SK-N-SH (cell line): ENCODE measurements around the gene STAC3. TPM values are rescaled to one million over a fixed set of nuclear protein-coding genes. Genes with fewer than 3 reads are reported as not detected.

Source experiments
- CTCF ChIA-PET: fragments of 300-600, 350-600 bp; formaldehyde crosslinking; extraction: SDS; loops from one replicate; lab custom pipeline; 2021; lab: Yijun Ruan, JAX
- POLR2A ChIA-PET: fragments of 350-600 bp; sonication (Branson Sonifier 250); formaldehyde crosslinking; extraction: SDS; loops from one replicate; lab custom pipeline; 2020; ENCODE audit warnings: antibody characterized with exemption, inconsistent platforms; lab: Yijun Ruan, JAX
- DNase-seq: peaks from one replicate; pipeline ENCODE4 v3.0.0; 2012
- H2AFZ ChIP-seq: fragments of 200-600 bp; sonication (generic); 2 replicates; pipeline ENCODE4 v1.8.1; 2016; ENCODE audit warnings: antibody characterized with exemption, mild to moderate bottlenecking, low read depth
- H3F3A ChIP-seq: fragments of 200-600 bp; sonication (generic); replicated peaks from 2 replicates; pipeline ENCODE3; 2016; ENCODE audit warnings: antibody characterized with exemption, mild to moderate bottlenecking; ENCODE audit not compliant: insufficient read depth
- H3K27ac ChIP-seq, 2 experiments: fragments of 200-500 bp in 1 of 2; fragments of 200-600 bp in 1 of 2; sonication (Bioruptor generic) in 1 of 2; sonication (generic), shearing (Covaris generic) in 1 of 2; 2 replicates each; pipeline versions ENCODE4 v1.5.1 to v1.6.1; 2014 to 2016; ENCODE audit warnings: low read depth in 2 of 2, inconsistent platforms in 1 of 2, low read length in 1 of 2, mild to moderate bottlenecking in 1 of 2, mixed read lengths in 1 of 2
- H3K27me3 ChIP-seq: fragments of 200-600 bp; sonication (generic), shearing (Covaris generic); 2 replicates; pipeline ENCODE4 v1.6.1; 2016; ENCODE audit warnings: mixed run types; ENCODE audit not compliant: insufficient read depth
- H3K36me3 ChIP-seq, 2 experiments: fragments of 200-500 bp in 1 of 2; fragments of 200-600 bp in 1 of 2; sonication (Bioruptor generic) in 1 of 2; sonication (generic) in 1 of 2; replicated peaks in 1 of 2; 2 replicates each; pipeline versions ENCODE3 to v1.5.1; 2014 to 2016; ENCODE audit warnings: low read length in 1 of 2, mild to moderate bottlenecking in 1 of 2; ENCODE audit not compliant: insufficient read depth in 2 of 2, control insufficient read depth in 1 of 2
- H3K4me1 ChIP-seq, 2 experiments: fragments of 200-500 bp in 1 of 2; fragments of 200-600 bp in 1 of 2; sonication (Bioruptor generic) in 1 of 2; sonication (generic), shearing (Covaris generic) in 1 of 2; 2 replicates each; pipeline versions ENCODE4 v1.5.1 to v1.6.1; 2014 to 2016; ENCODE audit warnings: low read depth in 1 of 2, low read length in 1 of 2, mixed run types in 1 of 2; ENCODE audit not compliant: insufficient read depth in 2 of 2, control insufficient read depth in 1 of 2
- H3K4me2 ChIP-seq: fragments of 200-600 bp; sonication (generic), shearing (Covaris generic); 2 replicates; pipeline ENCODE4 v1.6.1; 2017; ENCODE audit warnings: mixed run types
- H3K4me3 ChIP-seq, 2 experiments: fragments of 200-500 bp in 1 of 2; fragments of 200-600 bp in 1 of 2; sonication (Bioruptor generic) in 1 of 2; sonication (generic), shearing (Covaris generic) in 1 of 2; 2 replicates each; pipeline versions ENCODE4 v1.5.1 to v1.8.1; 2014 to 2016; ENCODE audit warnings: low read depth in 2 of 2, inconsistent platforms in 1 of 2, low read length in 1 of 2, mild to moderate bottlenecking in 1 of 2, mixed read lengths in 1 of 2, moderate library complexity in 1 of 2
- H3K79me2 ChIP-seq: fragments of 200-600 bp; sonication (generic); 2 replicates; pipeline ENCODE4 v1.8.1; 2017; ENCODE audit warnings: mild to moderate bottlenecking; ENCODE audit not compliant: insufficient read depth
- H3K9ac ChIP-seq: fragments of 200-600 bp; sonication (generic); 2 replicates; pipeline ENCODE4 v1.6.1; 2017; ENCODE audit warnings: mixed run types
- H3K9me2 ChIP-seq: fragments of 200-600 bp; sonication (generic); 2 replicates; pipeline ENCODE4 v1.6.1; 2017; ENCODE audit warnings: mixed run types
- H3K9me3 ChIP-seq: fragments of 200-600 bp; sonication (generic); 2 replicates; pipeline ENCODE4 v1.6.1; 2017; ENCODE audit warnings: mixed run types, mild to moderate bottlenecking, moderate library complexity
- H4K20me1 ChIP-seq: fragments of 200-600 bp; sonication (generic); 2 replicates; pipeline ENCODE4 v1.6.1; 2017; ENCODE audit warnings: mild to moderate bottlenecking, mixed run types; ENCODE audit not compliant: insufficient read depth
- CHD2 ChIP-seq: fragments of 150-350 bp; IDR thresholded peaks from 2 replicates; pipeline ENCODE4 v1.6.1; 2018; ENCODE audit warnings: low read length; ENCODE audit not compliant: partially characterized antibody
- ELF1 ChIP-seq: IDR thresholded peaks from 2 replicates; pipeline ENCODE4 v1.4.0; 2012
- FOSL2 ChIP-seq: IDR thresholded peaks from 2 replicates; pipeline ENCODE4 v1.4.0; 2012; ENCODE audit warnings: low read depth, mild to moderate bottlenecking, moderate library complexity, borderline replicate concordance
- FOXJ3 ChIP-seq: sonication (generic); formaldehyde crosslinking; IDR thresholded peaks from 2 replicates; pipeline ENCODE4 v1.5.1; 2020; ENCODE audit warnings: mild to moderate bottlenecking, missing genetic modification reagents
- FOXM1 ChIP-seq: IDR thresholded peaks from 2 replicates; pipeline ENCODE4 v1.4.0; 2012; ENCODE audit warnings: low read depth, mild to moderate bottlenecking
- GATA2 ChIP-seq: sonication (generic); formaldehyde crosslinking; IDR thresholded peaks from 2 replicates; pipeline ENCODE4 v1.5.0; 2020; ENCODE audit warnings: mild to moderate bottlenecking, missing genetic modification reagents
- JUND ChIP-seq: IDR thresholded peaks from 2 replicates; pipeline ENCODE4 v1.4.0; 2012
- MEF2A ChIP-seq: IDR thresholded peaks from 2 replicates; pipeline ENCODE4 v1.4.0; 2012; ENCODE audit warnings: low read depth, borderline replicate concordance
- MXI1 ChIP-seq: IDR thresholded peaks from 2 replicates; pipeline ENCODE4 v1.6.1; 2012; ENCODE audit warnings: mild to moderate bottlenecking, low read depth, low read length, improper control_type of control experiment
- RCOR1 ChIP-seq: fragments of 150-350 bp; IDR thresholded peaks from 2 replicates; pipeline ENCODE4 v1.6.1; 2017; ENCODE audit warnings: antibody characterized with exemption, low read length
- RXRA ChIP-seq: IDR thresholded peaks from 2 replicates; pipeline ENCODE4 v1.4.0; 2012; ENCODE audit warnings: low read depth, mild to moderate bottlenecking, borderline replicate concordance
- SMC3 ChIP-seq: IDR thresholded peaks from 2 replicates; pipeline ENCODE4 v1.6.1; 2012; ENCODE audit warnings: low read depth, low read length, improper control_type of control experiment
- TAF1 ChIP-seq: IDR thresholded peaks from 2 replicates; pipeline ENCODE4 v1.6.1; 2012; ENCODE audit warnings: low read depth, mild to moderate bottlenecking, low read length, moderate library complexity, borderline replicate concordance
- YY1 ChIP-seq: IDR thresholded peaks from 2 replicates; pipeline ENCODE4 v1.4.0; 2012; ENCODE audit warnings: low read depth, mild to moderate bottlenecking
- WGBS: methylation state at CpG from one replicate; pipeline ENCODE4 v1.1.6; 2017; ENCODE audit warnings: low lambda C conversion rate; 5-methylcytosine and 5-hydroxymethylcytosine counted together
- polyA plus RNA-seq, 3 experiments: library from polyadenylated mRNA; depleted of rRNA; stranded (reverse); fragments of >200 nt; gene quantifications; 2 replicates each; pipeline ENCODE4 v1.2.3, GENCODE V29; 2012
- TF ChIP-seq, protein P1 (sequence below): IDR thresholded peaks from 2 replicates; pipeline ENCODE4 v1.4.0; 2012; ENCODE audit warnings: low read depth, borderline replicate concordance
- TF ChIP-seq, protein P2 (sequence below): fragments of 200-600 bp; sonication (generic); IDR thresholded peaks from 2 replicates; pipeline ENCODE4 v1.6.1; 2017; ENCODE audit warnings: antibody characterized with exemption, mild to moderate bottlenecking, moderate library complexity
- TF ChIP-seq, protein P3 (sequence below): IDR thresholded peaks from 2 replicates; pipeline ENCODE4; 2012
- TF ChIP-seq, protein P4 (sequence below): IDR thresholded peaks from 2 replicates; pipeline ENCODE4 v1.4.0; 2012; ENCODE audit warnings: low read depth, borderline replicate concordance
- TF ChIP-seq, protein P5 (sequence below): fragments of 150-350 bp; IDR thresholded peaks from 2 replicates; pipeline ENCODE4 v1.6.1; 2017; ENCODE audit warnings: antibody characterized with exemption, low read length, low read depth, borderline replicate concordance
- TF ChIP-seq, protein P6 (sequence below): IDR thresholded peaks from 2 replicates; pipeline ENCODE4 v1.6.1; 2012; ENCODE audit warnings: mild to moderate bottlenecking, low read depth, low read length, moderate library complexity
- TF ChIP-seq, protein P7 (sequence below): IDR thresholded peaks from 2 replicates; pipeline ENCODE4 v1.4.0; 2012; ENCODE audit warnings: low read depth

The STAC3 gene
- polyA plus RNA-seq, 1 of the 3 experiments (the other 2 are of a cell fraction) = 0.76 TPM

DNA sequence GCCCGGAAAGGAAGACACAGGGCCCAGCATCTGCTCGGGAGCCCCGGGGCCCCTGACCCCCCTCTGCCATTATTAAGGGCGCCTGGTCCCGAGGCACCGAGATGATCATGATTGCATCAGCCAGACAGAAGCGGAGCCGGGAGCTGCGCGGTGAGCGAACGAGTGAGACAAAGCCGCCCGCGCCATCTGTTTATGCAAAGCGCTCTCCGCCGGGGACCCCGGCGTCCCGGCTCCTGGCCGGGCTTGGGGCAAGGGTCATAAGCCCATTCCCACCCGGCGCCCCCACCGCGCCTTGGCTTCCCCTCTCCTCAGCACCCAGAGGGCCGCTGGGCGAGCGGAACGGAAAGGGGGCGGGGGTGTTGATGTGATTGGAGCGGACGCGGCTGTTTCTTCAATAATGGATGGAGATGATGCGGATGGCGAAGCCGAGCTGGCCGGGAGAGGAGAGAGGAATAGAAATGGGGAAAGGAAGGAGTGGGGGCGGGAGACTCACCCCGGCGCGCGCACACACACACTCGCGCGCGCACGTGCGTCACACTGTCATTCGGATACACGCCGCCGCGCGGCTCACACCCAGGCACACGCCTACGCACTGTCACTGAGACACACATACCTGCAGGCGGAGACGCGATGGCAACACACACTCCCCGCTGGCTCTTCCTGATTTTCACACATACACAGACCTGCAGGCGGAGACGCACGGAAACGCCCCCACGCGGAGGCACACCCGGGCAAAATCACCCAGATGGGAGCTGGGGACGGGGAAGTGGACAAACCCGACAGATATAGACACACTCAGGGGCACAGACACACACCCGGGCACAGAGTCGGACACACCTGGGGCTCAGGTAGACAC is 10.7 kb downstream of the STAC3 start:
- Histone ChIP-seq H3K9me2 (no peaks in the 10 kb centered on the region), H3K36me3 (no peaks in the 10 kb centered on the region), H2AFZ (peak overlapping the region; percentile 71; the same call in 1 of the 2 replicates), H3K4me2 (peak overlapping the region; percentile 96), H3K27me3 (peaks cover 19% of the 10 kb centered on the region; the same call in 1 of the 2 replicates), H3K4me3 (peak overlapping the region; percentile 58 to 72), H3K9ac (peak overlapping the region; percentile 62; the same call in 1 of the 2 replicates), H3K9me3 (no peaks in the 10 kb centered on the region), H3K4me1 (peaks cover 23 to 48% of the 10 kb centered on the region in 2 experiments; a peak in 2 of 4 replicates), H4K20me1 (no peaks in the 10 kb centered on the region), H3K27ac (peak overlapping the region in 1 of 2 experiments; percentile 64; a peak in 2 of 4 replicates), H3K79me2 (no peaks in the 10 kb centered on the region), H3F3A (peaks cover 17% of the 10 kb centered on the region)
- DNase-seq = peak; percentile 80
- CTCF ChIA-PET = interaction anchor here (0.9 to 31.5 kb wide), 22 partner anchors 12 to 231 kb away, joined by 3 to 937 read pairs (median 4); partner anchors contain the start of genes GLI1, INHBE, LRP1 and LRP1-AS
- WGBS = under 1% methylated on average over 42 of the region's 72 CpGs
- POLR2A ChIA-PET = interaction anchor here (0.7 to 5.6 kb wide), 7 partner anchors 9 to 128 kb away, joined by 3 to 43 read pairs (median 6); partner anchors contain the start of genes LRP1 and SHMT2
- TF ChIP-seq FOXJ3 (no peak), TAF1 (no peak), JUND (no peak), FOXM1 (no peak), CHD2 (no peak), MEF2A (no peak), GATA2 (peak; percentile 57), YY1 (no peak), MXI1 (peak; percentile 90), ELF1 (no peak), FOSL2 (no peak), RCOR1 (no peak), SMC3 (no peak), RXRA (no peak)
- TF ChIP-seq, protein P1, sequence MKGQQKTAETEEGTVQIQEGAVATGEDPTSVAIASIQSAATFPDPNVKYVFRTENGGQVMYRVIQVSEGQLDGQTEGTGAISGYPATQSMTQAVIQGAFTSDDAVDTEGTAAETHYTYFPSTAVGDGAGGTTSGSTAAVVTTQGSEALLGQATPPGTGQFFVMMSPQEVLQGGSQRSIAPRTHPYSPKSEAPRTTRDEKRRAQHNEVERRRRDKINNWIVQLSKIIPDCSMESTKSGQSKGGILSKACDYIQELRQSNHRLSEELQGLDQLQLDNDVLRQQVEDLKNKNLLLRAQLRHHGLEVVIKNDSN = no peak
- TF ChIP-seq, protein P2, sequence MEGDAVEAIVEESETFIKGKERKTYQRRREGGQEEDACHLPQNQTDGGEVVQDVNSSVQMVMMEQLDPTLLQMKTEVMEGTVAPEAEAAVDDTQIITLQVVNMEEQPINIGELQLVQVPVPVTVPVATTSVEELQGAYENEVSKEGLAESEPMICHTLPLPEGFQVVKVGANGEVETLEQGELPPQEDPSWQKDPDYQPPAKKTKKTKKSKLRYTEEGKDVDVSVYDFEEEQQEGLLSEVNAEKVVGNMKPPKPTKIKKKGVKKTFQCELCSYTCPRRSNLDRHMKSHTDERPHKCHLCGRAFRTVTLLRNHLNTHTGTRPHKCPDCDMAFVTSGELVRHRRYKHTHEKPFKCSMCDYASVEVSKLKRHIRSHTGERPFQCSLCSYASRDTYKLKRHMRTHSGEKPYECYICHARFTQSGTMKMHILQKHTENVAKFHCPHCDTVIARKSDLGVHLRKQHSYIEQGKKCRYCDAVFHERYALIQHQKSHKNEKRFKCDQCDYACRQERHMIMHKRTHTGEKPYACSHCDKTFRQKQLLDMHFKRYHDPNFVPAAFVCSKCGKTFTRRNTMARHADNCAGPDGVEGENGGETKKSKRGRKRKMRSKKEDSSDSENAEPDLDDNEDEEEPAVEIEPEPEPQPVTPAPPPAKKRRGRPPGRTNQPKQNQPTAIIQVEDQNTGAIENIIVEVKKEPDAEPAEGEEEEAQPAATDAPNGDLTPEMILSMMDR = no peak
- TF ChIP-seq, protein P3, sequence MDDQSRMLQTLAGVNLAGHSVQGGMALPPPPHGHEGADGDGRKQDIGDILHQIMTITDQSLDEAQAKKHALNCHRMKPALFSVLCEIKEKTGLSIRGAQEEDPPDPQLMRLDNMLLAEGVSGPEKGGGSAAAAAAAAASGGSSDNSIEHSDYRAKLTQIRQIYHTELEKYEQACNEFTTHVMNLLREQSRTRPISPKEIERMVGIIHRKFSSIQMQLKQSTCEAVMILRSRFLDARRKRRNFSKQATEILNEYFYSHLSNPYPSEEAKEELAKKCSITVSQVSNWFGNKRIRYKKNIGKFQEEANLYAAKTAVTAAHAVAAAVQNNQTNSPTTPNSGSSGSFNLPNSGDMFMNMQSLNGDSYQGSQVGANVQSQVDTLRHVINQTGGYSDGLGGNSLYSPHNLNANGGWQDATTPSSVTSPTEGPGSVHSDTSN = peak; percentile 46; the same call in 1 of the 2 replicates
- TF ChIP-seq, protein P4, sequence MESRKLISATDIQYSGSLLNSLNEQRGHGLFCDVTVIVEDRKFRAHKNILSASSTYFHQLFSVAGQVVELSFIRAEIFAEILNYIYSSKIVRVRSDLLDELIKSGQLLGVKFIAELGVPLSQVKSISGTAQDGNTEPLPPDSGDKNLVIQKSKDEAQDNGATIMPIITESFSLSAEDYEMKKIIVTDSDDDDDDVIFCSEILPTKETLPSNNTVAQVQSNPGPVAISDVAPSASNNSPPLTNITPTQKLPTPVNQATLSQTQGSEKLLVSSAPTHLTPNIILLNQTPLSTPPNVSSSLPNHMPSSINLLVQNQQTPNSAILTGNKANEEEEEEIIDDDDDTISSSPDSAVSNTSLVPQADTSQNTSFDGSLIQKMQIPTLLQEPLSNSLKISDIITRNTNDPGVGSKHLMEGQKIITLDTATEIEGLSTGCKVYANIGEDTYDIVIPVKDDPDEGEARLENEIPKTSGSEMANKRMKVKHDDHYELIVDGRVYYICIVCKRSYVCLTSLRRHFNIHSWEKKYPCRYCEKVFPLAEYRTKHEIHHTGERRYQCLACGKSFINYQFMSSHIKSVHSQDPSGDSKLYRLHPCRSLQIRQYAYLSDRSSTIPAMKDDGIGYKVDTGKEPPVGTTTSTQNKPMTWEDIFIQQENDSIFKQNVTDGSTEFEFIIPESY = no peak
- TF ChIP-seq, protein P5, sequence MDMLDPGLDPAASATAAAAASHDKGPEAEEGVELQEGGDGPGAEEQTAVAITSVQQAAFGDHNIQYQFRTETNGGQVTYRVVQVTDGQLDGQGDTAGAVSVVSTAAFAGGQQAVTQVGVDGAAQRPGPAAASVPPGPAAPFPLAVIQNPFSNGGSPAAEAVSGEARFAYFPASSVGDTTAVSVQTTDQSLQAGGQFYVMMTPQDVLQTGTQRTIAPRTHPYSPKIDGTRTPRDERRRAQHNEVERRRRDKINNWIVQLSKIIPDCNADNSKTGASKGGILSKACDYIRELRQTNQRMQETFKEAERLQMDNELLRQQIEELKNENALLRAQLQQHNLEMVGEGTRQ = no peak
- TF ChIP-seq, protein P6, sequence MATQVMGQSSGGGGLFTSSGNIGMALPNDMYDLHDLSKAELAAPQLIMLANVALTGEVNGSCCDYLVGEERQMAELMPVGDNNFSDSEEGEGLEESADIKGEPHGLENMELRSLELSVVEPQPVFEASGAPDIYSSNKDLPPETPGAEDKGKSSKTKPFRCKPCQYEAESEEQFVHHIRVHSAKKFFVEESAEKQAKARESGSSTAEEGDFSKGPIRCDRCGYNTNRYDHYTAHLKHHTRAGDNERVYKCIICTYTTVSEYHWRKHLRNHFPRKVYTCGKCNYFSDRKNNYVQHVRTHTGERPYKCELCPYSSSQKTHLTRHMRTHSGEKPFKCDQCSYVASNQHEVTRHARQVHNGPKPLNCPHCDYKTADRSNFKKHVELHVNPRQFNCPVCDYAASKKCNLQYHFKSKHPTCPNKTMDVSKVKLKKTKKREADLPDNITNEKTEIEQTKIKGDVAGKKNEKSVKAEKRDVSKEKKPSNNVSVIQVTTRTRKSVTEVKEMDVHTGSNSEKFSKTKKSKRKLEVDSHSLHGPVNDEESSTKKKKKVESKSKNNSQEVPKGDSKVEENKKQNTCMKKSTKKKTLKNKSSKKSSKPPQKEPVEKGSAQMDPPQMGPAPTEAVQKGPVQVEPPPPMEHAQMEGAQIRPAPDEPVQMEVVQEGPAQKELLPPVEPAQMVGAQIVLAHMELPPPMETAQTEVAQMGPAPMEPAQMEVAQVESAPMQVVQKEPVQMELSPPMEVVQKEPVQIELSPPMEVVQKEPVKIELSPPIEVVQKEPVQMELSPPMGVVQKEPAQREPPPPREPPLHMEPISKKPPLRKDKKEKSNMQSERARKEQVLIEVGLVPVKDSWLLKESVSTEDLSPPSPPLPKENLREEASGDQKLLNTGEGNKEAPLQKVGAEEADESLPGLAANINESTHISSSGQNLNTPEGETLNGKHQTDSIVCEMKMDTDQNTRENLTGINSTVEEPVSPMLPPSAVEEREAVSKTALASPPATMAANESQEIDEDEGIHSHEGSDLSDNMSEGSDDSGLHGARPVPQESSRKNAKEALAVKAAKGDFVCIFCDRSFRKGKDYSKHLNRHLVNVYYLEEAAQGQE = no peak
- TF ChIP-seq, protein P7, sequence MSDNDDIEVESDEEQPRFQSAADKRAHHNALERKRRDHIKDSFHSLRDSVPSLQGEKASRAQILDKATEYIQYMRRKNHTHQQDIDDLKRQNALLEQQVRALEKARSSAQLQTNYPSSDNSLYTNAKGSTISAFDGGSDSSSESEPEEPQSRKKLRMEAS = peak; percentile 63; the same call in 1 of the 2 replicates
